Measurements from ENCODE around the gene NDUFB2. TPM values are rescaled to one million over a fixed set of nuclear protein-coding genes. Genes with fewer than 3 reads are reported as not detected.

The NDUFB2 gene
- total and polyA plus RNA-seq, 9 of the 15 experiments (the other 6 are each of a cell fraction or from before 2014, with no cell fraction given), result 220 to 2,075 (median 320) TPM

DNA sequence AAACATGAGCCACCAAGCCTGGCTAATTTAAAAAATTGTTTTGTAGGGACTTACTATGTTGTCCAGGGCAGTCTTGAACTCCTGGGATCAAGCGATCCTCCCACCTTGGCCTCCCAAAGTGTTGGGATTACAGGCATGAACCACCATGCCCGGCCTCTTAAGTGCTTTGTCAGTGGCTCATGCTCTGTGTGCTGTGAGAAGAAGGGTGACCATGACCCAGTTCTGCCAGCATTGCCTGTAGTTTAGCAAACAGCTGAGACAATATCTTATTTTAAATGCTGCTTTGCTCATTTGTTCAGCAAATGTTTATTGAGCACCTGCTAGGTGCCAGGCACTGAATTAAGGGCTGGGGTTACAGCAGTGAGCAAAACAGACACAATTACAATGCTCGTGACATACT, 14.7 kb upstream of the NDUFB2 start (continued):
- TF ChIP-seq, protein P1, sequence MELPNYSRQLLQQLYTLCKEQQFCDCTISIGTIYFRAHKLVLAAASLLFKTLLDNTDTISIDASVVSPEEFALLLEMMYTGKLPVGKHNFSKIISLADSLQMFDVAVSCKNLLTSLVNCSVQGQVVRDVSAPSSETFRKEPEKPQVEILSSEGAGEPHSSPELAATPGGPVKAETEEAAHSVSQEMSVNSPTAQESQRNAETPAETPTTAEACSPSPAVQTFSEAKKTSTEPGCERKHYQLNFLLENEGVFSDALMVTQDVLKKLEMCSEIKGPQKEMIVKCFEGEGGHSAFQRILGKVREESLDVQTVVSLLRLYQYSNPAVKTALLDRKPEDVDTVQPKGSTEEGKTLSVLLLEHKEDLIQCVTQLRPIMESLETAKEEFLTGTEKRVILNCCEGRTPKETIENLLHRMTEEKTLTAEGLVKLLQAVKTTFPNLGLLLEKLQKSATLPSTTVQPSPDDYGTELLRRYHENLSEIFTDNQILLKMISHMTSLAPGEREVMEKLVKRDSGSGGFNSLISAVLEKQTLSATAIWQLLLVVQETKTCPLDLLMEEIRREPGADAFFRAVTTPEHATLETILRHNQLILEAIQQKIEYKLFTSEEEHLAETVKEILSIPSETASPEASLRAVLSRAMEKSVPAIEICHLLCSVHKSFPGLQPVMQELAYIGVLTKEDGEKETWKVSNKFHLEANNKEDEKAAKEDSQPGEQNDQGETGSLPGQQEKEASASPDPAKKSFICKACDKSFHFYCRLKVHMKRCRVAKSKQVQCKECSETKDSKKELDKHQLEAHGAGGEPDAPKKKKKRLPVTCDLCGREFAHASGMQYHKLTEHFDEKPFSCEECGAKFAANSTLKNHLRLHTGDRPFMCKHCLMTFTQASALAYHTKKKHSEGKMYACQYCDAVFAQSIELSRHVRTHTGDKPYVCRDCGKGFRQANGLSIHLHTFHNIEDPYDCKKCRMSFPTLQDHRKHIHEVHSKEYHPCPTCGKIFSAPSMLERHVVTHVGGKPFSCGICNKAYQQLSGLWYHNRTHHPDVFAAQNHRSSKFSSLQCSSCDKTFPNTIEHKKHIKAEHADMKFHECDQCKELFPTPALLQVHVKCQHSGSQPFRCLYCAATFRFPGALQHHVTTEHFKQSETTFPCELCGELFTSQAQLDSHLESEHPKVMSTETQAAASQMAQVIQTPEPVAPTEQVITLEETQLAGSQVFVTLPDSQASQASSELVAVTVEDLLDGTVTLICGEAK (IDR thresholded peaks at IDR 0.05), result no peak
- TF ChIP-seq, protein P1 (CRISPR knock-in tag; IDR thresholded peaks at IDR 0.05), result no peak
- no peak for TF ChIP-seq SRSF1 (IDR thresholded peaks at IDR 0.05; ENCODE audit: low read depth, low read length)
- TF ChIP-seq, protein P2, sequence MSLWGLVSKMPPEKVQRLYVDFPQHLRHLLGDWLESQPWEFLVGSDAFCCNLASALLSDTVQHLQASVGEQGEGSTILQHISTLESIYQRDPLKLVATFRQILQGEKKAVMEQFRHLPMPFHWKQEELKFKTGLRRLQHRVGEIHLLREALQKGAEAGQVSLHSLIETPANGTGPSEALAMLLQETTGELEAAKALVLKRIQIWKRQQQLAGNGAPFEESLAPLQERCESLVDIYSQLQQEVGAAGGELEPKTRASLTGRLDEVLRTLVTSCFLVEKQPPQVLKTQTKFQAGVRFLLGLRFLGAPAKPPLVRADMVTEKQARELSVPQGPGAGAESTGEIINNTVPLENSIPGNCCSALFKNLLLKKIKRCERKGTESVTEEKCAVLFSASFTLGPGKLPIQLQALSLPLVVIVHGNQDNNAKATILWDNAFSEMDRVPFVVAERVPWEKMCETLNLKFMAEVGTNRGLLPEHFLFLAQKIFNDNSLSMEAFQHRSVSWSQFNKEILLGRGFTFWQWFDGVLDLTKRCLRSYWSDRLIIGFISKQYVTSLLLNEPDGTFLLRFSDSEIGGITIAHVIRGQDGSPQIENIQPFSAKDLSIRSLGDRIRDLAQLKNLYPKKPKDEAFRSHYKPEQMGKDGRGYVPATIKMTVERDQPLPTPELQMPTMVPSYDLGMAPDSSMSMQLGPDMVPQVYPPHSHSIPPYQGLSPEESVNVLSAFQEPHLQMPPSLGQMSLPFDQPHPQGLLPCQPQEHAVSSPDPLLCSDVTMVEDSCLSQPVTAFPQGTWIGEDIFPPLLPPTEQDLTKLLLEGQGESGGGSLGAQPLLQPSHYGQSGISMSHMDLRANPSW (CRISPR knock-in tag; IDR thresholded peaks at IDR 0.05), result no peak
- TF ChIP-seq, protein P3, sequence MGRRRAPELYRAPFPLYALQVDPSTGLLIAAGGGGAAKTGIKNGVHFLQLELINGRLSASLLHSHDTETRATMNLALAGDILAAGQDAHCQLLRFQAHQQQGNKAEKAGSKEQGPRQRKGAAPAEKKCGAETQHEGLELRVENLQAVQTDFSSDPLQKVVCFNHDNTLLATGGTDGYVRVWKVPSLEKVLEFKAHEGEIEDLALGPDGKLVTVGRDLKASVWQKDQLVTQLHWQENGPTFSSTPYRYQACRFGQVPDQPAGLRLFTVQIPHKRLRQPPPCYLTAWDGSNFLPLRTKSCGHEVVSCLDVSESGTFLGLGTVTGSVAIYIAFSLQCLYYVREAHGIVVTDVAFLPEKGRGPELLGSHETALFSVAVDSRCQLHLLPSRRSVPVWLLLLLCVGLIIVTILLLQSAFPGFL (CRISPR knock-in tag; IDR thresholded peaks at IDR 0.05), result no peak
- TF ChIP-seq ARNT (IDR thresholded peaks at IDR 0.05), result no peak

Measured in K562 (cell line).